ENCODE results near the gene RIPK4.

GRCh38 chr21:41709166-41709565 lies 57.7 kb downstream of the RIPK4 start:
- no peak for TF ChIP-seq CTCF (IDR thresholded peaks at IDR 0.05)
- TF ChIP-seq EP300 (IDR thresholded peaks at IDR 0.05), result no peak

Measured in suprapubic skin (tissue), 3 donors.